GM19351 (cell line): ENCODE measurements around the gene ASB16.
A peak's percentile ranks its signal among the peaks of the same experiment; 100 is the strongest.
"Not testable (repeated sequence)": the region's sequence is repeated elsewhere in the genome, so short reads cannot be mapped to it uniquely, and the experiment has no call there.

Experiments used
- ATAC-seq: cut with Tn5 transposase; IDR thresholded peaks from one replicate; pipeline ENCODE4 v1.9.1; 2021; ENCODE audit warnings: mild to moderate bottlenecking, moderate library complexity; ENCODE audit not compliant: unreplicated experiment

Gene ASB16

GRCh38 chr17:44170499-44171201, at the start of gene ASB16:
TSS of gene ASB16 (plus strand) at chr17:44170704. CDS start at chr17:44170790, 86 bp downstream.
- no peak for ATAC-seq

GRCh38 chr17:44120851-44121605, 49.5 kb upstream of the ASB16 start:
- ATAC-seq, result no peak

- ATAC-seq, result no peak
Observed at GRCh38 chr17:44121997-44122815, 48.3 kb upstream of the ASB16 start.

- ATAC-seq, result peak; percentile 31
Observed at GRCh38 chr17:44122816-44123355, 47.6 kb upstream of the ASB16 start.

GRCh38 chr17:44123356-44124117, 47.0 kb upstream of the ASB16 start, which contains the start of gene HDAC5:
TSS of gene HDAC5 (minus strand) at chr17:44123641. CDS start at chr17:44117515, 6,126 bp downstream.
- peak; percentile 81 for ATAC-seq

GRCh38 chr17:44124118-44124438, 46.4 kb upstream of the ASB16 start:
- ATAC-seq, result no peak

- ATAC-seq, result no peak
Observed at GRCh38 chr17:44128383-44128782, 42.1 kb upstream of the ASB16 start.

- no peak for ATAC-seq
Observed at GRCh38 chr17:44130693-44131349, 39.7 kb upstream of the ASB16 start.

GRCh38 chr17:44131372-44131771, 39.1 kb upstream of the ASB16 start:
- not testable (repeated sequence) for ATAC-seq

- ATAC-seq, result no peak
Observed at GRCh38 chr17:44132275-44132821, 38.2 kb upstream of the ASB16 start.

GRCh38 chr17:44133918-44134476, 36.5 kb upstream of the ASB16 start:
- ATAC-seq, result no peak

GRCh38 chr17:44134752-44135568, 35.5 kb upstream of the ASB16 start:
- ATAC-seq, result no peak

- no peak for ATAC-seq
Observed at GRCh38 chr17:44137891-44138709, 32.4 kb upstream of the ASB16 start.

- not testable (repeated sequence) for ATAC-seq
Observed at GRCh38 chr17:44143921-44144320, 26.6 kb upstream of the ASB16 start.

GRCh38 chr17:44144966-44145739, 25.4 kb upstream of the ASB16 start:
- ATAC-seq, result no peak

GRCh38 chr17:44146375-44147346, 23.8 kb upstream of the ASB16 start:
- ATAC-seq, result no peak
